ENCODE results near the gene NAP1L5. TPM values are rescaled to one million over a fixed set of nuclear protein-coding genes. Genes with fewer than 3 reads are reported as not detected.

NAP1L5 gene, protein sequence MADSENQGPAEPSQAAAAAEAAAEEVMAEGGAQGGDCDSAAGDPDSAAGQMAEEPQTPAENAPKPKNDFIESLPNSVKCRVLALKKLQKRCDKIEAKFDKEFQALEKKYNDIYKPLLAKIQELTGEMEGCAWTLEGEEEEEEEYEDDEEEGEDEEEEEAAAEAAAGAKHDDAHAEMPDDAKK
- total RNA-seq: 1 to 10 TPM; 1.1 to 5.8 (median 1.7) TPM
- long read RNA-seq, donor 1, transcript NAP1L5-201 (1 exons, 1,915 nt): major isoform, 6 of 6 reads
- long read RNA-seq, donor 1, partial matches to known transcripts: 0 of 6 reads
- long read RNA-seq, donor 1, other reads (novel, unspliced or antisense): 0 of 6 reads
- long read RNA-seq, donor 2, partial matches to known transcripts: 0 of 1 reads
- long read RNA-seq, donor 2, other reads (novel, unspliced or antisense): 0 of 1 reads

DNA sequence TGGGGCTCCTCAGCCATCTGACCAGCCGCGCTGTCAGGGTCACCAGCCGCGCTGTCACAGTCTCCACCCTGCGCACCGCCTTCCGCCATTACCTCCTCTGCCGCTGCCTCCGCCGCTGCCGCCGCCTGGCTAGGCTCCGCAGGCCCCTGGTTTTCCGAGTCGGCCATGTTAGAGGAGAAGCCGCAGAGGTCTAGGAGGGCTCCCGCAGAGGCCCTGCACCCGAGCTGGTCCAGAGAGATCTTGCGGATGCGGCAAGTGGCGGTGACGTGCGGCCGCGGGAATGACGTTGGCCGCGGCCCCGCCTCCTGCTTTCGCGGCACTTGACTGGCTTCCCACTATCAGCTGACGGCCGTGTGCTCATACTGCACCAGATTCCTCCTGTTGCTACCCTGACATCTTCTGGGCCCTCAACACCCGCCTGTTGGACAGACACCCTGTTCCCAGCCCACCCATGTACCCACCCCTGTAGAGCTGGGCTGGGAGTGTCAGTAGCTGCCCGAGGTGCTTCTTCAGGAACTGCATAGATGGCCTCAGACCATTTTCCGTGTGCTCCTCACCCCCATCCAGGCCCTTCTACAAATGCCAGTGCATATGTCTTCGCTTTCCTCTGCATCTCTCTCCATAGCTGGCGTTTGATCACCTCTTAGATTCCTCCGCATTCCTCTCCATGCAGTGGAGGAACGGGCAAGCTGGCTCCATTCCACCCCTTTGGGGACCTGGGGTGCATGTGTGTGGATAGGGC lies at the start of gene NAP1L5:
TSS of gene NAP1L5 (minus strand) at position 242 of the 742 bp plus-strand sequence. CDS start at position 167, 75 bp downstream.
- peak; percentile 71 to 77 (median 75) for DNase-seq
- ATAC-seq: peak; percentile 94
- TF ChIP-seq, protein P1, sequence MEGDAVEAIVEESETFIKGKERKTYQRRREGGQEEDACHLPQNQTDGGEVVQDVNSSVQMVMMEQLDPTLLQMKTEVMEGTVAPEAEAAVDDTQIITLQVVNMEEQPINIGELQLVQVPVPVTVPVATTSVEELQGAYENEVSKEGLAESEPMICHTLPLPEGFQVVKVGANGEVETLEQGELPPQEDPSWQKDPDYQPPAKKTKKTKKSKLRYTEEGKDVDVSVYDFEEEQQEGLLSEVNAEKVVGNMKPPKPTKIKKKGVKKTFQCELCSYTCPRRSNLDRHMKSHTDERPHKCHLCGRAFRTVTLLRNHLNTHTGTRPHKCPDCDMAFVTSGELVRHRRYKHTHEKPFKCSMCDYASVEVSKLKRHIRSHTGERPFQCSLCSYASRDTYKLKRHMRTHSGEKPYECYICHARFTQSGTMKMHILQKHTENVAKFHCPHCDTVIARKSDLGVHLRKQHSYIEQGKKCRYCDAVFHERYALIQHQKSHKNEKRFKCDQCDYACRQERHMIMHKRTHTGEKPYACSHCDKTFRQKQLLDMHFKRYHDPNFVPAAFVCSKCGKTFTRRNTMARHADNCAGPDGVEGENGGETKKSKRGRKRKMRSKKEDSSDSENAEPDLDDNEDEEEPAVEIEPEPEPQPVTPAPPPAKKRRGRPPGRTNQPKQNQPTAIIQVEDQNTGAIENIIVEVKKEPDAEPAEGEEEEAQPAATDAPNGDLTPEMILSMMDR (IDR thresholded peaks at IDR 0.05): no peak
- intact Hi-C loops (cut with DNase I, micrococcal nuclease): no loop called here
- no peaks in the 10 kb centered on the region for H3K9me3 ChIP-seq
- no peaks in the 10 kb centered on the region for H3K36me3 ChIP-seq (ENCODE audit: low read depth)
- peak within 1 kb of the TSS; percentile 23 for H3K4me3 ChIP-seq
- no peaks in the 10 kb centered on the region for H3K4me1 ChIP-seq (ENCODE audit: low read depth)

DNA sequence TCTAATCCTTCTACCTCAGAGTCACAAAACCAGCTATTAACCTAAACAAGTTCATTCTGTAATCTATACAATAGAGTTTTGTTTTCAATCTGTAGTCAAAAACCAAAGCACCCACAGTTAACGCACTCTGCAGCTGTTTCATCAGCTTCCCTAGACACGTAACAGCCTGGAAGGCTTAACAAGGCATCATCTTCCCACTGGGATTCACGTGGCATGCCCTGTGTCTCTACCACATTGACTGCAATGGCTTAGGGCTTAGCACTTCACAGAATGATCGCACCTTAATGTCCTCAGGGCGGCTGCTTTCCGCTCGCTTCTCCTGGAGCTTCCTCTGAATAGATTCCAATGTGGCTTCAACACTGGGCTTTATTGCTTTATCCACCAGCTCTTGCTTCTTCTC lies 49.7 kb upstream of the NAP1L5 start:
- Histone ChIP-seq H3K9me3 (no peaks in the 10 kb centered on the region), H3K4me3 (no peak overlapping the region), H3K4me1 (ENCODE audit: low read depth) (no peaks in the 10 kb centered on the region), H3K36me3 (ENCODE audit: low read depth) (no peaks in the 10 kb centered on the region)
- DNase-seq (no peak), ATAC-seq (no peak)
- TF ChIP-seq, protein P1 (IDR thresholded peaks at IDR 0.05): no peak
- intact Hi-C loops (cut with DNase I, micrococcal nuclease): no loop called here

DNA sequence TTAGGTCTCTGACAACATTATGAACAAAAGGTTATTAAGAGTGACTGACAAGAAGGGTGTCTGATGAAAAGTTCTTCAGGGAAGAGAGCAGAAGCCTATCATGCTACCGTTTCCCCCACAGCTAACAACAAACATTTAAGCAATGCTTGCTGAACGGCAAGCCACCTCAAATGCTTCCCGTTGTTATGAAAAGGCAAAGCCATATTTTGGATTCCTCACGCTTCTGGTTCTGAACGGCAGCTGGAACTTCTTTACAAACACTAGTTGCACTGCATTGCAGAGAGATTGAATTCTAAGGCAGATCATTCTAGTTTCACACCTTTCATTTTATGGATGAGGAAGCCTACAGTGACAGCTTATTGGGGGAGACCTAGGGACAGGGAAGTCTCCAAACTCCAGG lies 48.6 kb upstream of the NAP1L5 start:
- H3K4me3 ChIP-seq: no peak overlapping the region

DNA sequence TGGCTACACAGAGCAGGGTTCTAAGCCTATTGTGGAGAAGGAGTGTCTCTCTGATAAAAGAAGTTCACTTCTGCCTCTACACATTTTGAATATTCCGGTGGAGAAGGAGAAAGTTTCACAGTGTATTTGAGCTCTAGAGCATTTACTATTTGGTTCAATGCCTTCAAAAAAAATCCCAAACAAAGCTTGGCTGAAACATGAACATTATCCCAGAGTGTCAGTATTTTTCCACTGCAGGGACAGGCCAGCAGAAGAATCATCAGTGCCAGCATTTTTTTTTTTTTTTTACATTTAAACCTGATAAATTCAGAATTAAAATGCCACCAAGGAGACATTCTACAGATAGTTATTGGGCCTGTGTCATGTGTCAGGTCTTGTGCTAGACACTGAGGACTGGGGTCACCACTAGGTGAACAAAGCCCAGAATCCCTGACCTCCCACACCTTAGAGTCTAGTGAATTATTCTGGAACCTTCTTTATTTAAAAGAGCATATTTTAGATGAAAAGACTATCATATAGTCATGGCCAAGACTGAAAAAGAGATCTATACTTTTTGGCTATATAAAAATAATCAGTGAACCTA lies 48.0 kb upstream of the NAP1L5 start:
- no peaks in the 10 kb centered on the region for H3K4me1 ChIP-seq (ENCODE audit: low read depth)
- H3K9me3 ChIP-seq: no peaks in the 10 kb centered on the region
- TF ChIP-seq, protein P1 (IDR thresholded peaks at IDR 0.05): no peak
- DNase-seq: no peak
- no peak for ATAC-seq
- intact Hi-C loops (cut with DNase I, micrococcal nuclease): no loop called here
- H3K36me3 ChIP-seq (ENCODE audit: low read depth): no peaks in the 10 kb centered on the region
- H3K4me3 ChIP-seq: no peak overlapping the region

More for the DNA sequence above, 48.6 kb upstream of the NAP1L5 start:
- Histone ChIP-seq H3K36me3 (ENCODE audit: low read depth) (no peaks in the 10 kb centered on the region), H3K4me1 (ENCODE audit: low read depth) (no peaks in the 10 kb centered on the region), H3K9me3 (no peaks in the 10 kb centered on the region)
- TF ChIP-seq, protein P1 (IDR thresholded peaks at IDR 0.05): no peak
- DNase-seq (no peak), ATAC-seq (no peak)
- intact Hi-C loops (cut with DNase I, micrococcal nuclease): no loop called here

DNA sequence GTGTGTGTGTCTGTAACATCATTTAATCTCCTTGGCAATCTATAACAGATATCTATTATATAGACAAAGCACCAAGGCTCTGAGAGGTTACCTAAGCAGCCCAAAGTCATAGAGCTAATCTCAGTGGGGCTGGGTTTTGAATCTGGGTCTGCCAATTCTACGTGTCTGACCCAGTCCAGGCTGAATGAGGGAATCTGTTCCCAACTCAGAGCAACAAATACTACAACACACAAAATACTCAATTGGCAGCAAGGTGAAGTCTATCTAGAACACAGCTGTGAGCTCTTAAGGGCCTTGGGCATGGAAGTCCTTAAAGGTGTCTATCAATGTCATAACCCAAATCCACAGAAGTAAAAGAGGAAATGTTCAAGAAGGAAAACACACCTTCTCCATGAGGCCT lies 47.5 kb upstream of the NAP1L5 start:
- no peak for DNase-seq
- Histone ChIP-seq H3K36me3 (ENCODE audit: low read depth) (no peaks in the 10 kb centered on the region), H3K9me3 (no peaks in the 10 kb centered on the region), H3K4me3 (no peak overlapping the region), H3K4me1 (ENCODE audit: low read depth) (no peaks in the 10 kb centered on the region)
- ATAC-seq: no peak
- TF ChIP-seq, protein P1 (IDR thresholded peaks at IDR 0.05): no peak
- intact Hi-C loops (cut with DNase I, micrococcal nuclease): no loop called here
